ENCODE results near the gene RAB35.

DNA sequence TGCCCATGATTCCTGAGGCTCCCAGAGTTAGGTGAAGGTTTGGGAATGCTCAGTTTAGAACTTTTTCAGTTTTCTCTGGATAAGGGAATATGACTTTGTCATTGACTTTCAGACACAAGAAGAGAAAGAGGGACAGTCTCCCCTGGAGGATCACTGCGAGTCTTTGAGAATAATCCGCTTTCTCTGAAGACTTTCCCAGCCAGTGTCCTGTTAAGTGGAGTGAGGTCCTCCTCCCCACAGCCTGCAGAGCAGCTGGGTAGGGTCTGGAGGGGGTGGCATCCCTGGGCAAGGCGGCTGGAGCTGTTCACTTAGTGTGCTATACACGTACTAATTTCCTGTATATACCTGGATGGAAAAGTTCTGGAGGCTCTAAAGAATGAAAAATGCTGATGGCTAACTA, 8.5 kb upstream of the RAB35 start:
- TF ChIP-seq CTCF (IDR thresholded peaks at IDR 0.05) = no peak
- TF ChIP-seq POLR2A (IDR thresholded peaks at IDR 0.05) = no peak

Measured in ovary (tissue), 3 donors.